WTC11 (cell line): Measurements from ENCODE around the gene HKDC1. TPM values are rescaled to one million over a fixed set of nuclear protein-coding genes. Genes with fewer than 3 reads are reported as not detected.

ENCODE experiments used
- ATAC-seq: fragments of 200-7000 bp; cut with Tn5 transposase; 2 replicates; pipeline ENCODE4 v1.10.0; 2021; ENCODE audit warnings: mild to moderate bottlenecking, moderate library complexity
- CTCF ChIA-PET: fragments of 300-600 bp; sonication (Branson Sonifier 250); formaldehyde crosslinking; loops from one replicate; lab custom pipeline; 2021; ENCODE audit warnings: antibody characterized with exemption; lab: Charles Lee
- POLR2A ChIA-PET: fragments of 350-600 bp; sonication (Branson Sonifier 250); formaldehyde crosslinking; loops from one replicate; lab custom pipeline; 2021; ENCODE audit warnings: antibody characterized with exemption; lab: Charles Lee
- DNase-seq: peaks from one replicate; pipeline ENCODE4 v3.0.0; 2021; ENCODE audit warnings: low spot score
- H3K27ac Mint-ChIP-seq: 2 replicates; pipeline ENCODE4 v1.8.0; 2021; ENCODE audit warnings: mixed read lengths
- H3K27me3 Mint-ChIP-seq: 2 replicates; pipeline ENCODE4 v1.8.0; 2021; ENCODE audit warnings: low read depth, mild to moderate bottlenecking, moderate library complexity, mixed read lengths
- H3K36me3 Mint-ChIP-seq: 2 replicates; pipeline ENCODE4 v1.8.0; 2021; ENCODE audit warnings: mixed read lengths
- H3K4me1 Mint-ChIP-seq: 2 replicates; pipeline ENCODE4 v1.8.0; 2022; ENCODE audit warnings: mixed read lengths
- H3K4me3 Mint-ChIP-seq: 2 replicates; pipeline ENCODE4 v1.8.0; 2021; ENCODE audit warnings: mild to moderate bottlenecking, moderate library complexity, mixed read lengths
- H3K9me3 Mint-ChIP-seq: 2 replicates; pipeline ENCODE4 v1.8.0; 2021; ENCODE audit warnings: mixed read lengths
- ATF2 ChIP-seq: sonication (generic); formaldehyde crosslinking; IDR thresholded peaks from 2 replicates; pipeline ENCODE4 v1.8.1; 2022; ENCODE audit warnings: low read depth, missing genetic modification reagents, borderline replicate concordance
- ATF3 ChIP-seq: sonication (generic); formaldehyde crosslinking; conservative IDR thresholded peaks from 2 replicates; pipeline ENCODE4 v1.8.1; 2022; ENCODE audit warnings: mild to moderate bottlenecking, missing genetic modification reagents
- CTCF ChIP-seq: fragments of 200-600 bp; IDR thresholded peaks from 2 replicates; pipeline ENCODE4 v1.8.0; 2022; ENCODE audit warnings: antibody characterized with exemption
- ELF4 ChIP-seq: sonication (generic); formaldehyde crosslinking; IDR thresholded peaks from 2 replicates; pipeline ENCODE4 v1.8.1; 2022; ENCODE audit warnings: low read depth, mild to moderate bottlenecking, moderate library complexity, missing genetic modification reagents
- ERG ChIP-seq: fragments of 250-450 bp; sonication (Bioruptor Pico); IDR thresholded peaks from 2 replicates; pipeline ENCODE4 v1.8.0; 2021; ENCODE audit warnings: mild to moderate bottlenecking
- GABPB1 ChIP-seq: sonication (generic); formaldehyde crosslinking; IDR thresholded peaks from 2 replicates; pipeline ENCODE4 v1.8.1; 2023; ENCODE audit warnings: mild to moderate bottlenecking, missing genetic modification reagents
- GRHL2 ChIP-seq: fragments of 250-450 bp; sonication (Bioruptor Pico); IDR thresholded peaks from 2 replicates; pipeline ENCODE4 v1.8.0; 2022; ENCODE audit warnings: mild to moderate bottlenecking, moderate library complexity; ENCODE audit not compliant: insufficient replicate concordance, severe bottlenecking
- MXD4 ChIP-seq: fragments of 250-450 bp; sonication (Bioruptor Pico); IDR thresholded peaks from 2 replicates; pipeline ENCODE4 v1.8.0; 2021; ENCODE audit warnings: mild to moderate bottlenecking, moderate library complexity, borderline replicate concordance
- NFATC4 ChIP-seq: fragments of 250-450 bp; sonication (Bioruptor Pico); IDR thresholded peaks from 2 replicates; pipeline ENCODE4 v1.9.0; 2021; ENCODE audit warnings: mild to moderate bottlenecking
- NFYB ChIP-seq: sonication (generic); formaldehyde crosslinking; conservative IDR thresholded peaks from 2 replicates; pipeline ENCODE4 v1.8.0; 2022; ENCODE audit warnings: low read depth, missing genetic modification reagents
- SMAD3 ChIP-seq: sonication (generic); formaldehyde crosslinking; IDR thresholded peaks from 2 replicates; pipeline ENCODE4 v1.8.0; 2022; ENCODE audit warnings: missing genetic modification reagents, mild to moderate bottlenecking, borderline replicate concordance
- ZMAT4 ChIP-seq: fragments of 250-450 bp; sonication (Bioruptor Pico); IDR thresholded peaks from 2 replicates; pipeline ENCODE4 v1.9.0; 2021; ENCODE audit warnings: mild to moderate bottlenecking
- ZNF121 ChIP-seq: sonication (generic); formaldehyde crosslinking; IDR thresholded peaks from 2 replicates; pipeline ENCODE4 v1.8.0; 2023; ENCODE audit warnings: missing genetic modification reagents
- ZNF281 ChIP-seq: sonication (generic); formaldehyde crosslinking; IDR thresholded peaks from 2 replicates; pipeline ENCODE4 v1.8.0; 2023; ENCODE audit warnings: mild to moderate bottlenecking, missing genetic modification reagents
- ZNF317 ChIP-seq: sonication (generic); formaldehyde crosslinking; IDR thresholded peaks from 2 replicates; pipeline ENCODE4 v1.8.1; 2023; ENCODE audit warnings: low read depth, mild to moderate bottlenecking, moderate library complexity, missing genetic modification reagents, borderline replicate concordance
- ZSCAN18 ChIP-seq: fragments of 250-450 bp; sonication (Bioruptor Pico); IDR thresholded peaks from 2 replicates; pipeline ENCODE4 v2.1.2; 2022; ENCODE audit warnings: mild to moderate bottlenecking, moderate library complexity
- total RNA-seq: library from RNA; stranded (reverse); gene quantifications from 3 replicates; pipeline ENCODE4 v1.2.3, GENCODE V29; 2021

The HKDC1 gene
- total RNA-seq, 1 experiment from 2014 or later = 0.09 TPM

GRCh38 chr10:69217119-69217754 is 2.9 kb upstream of the HKDC1 start:
- TF ChIP-seq ATF2 (CRISPR knock-in tag) (no peak), ATF3 (CRISPR knock-in tag) (no peak), ZSCAN18 (CRISPR knock-in tag) (no peak), NFATC4 (CRISPR knock-in tag) (no peak), GRHL2 (CRISPR knock-in tag) (no peak), ZNF317 (CRISPR knock-in tag) (no peak), SMAD3 (CRISPR knock-in tag) (no peak), ELF4 (CRISPR knock-in tag) (no peak), ZNF281 (CRISPR knock-in tag) (no peak), NFYB (CRISPR knock-in tag) (no peak), MXD4 (no peak), GABPB1 (CRISPR knock-in tag) (peak; percentile 66), ZMAT4 (CRISPR knock-in tag) (no peak), ZNF121 (CRISPR knock-in tag) (peak; percentile 62; the same call in 1 of the 2 replicates)
- Mint-ChIP-seq H3K4me3 (no peak overlapping the region), H3K36me3 (no peaks in the 10 kb centered on the region), H3K9me3 (no peaks in the 10 kb centered on the region), H3K27ac (no peak overlapping the region), H3K4me1 (0 out of 2 replicates have a peak, but pooled peaks cover 3% of the 10 kb centered on the region), H3K27me3 (no peaks in the 10 kb centered on the region)
- DNase-seq (no peak), ATAC-seq (no peak)
- ChIA-PET CTCF (interaction anchor here (1.3 to 2.0 kb wide), 2 partner anchors 175 to 191 kb away, joined by 3 to 7 read pairs; no protein-coding TSS in a partner anchor), POLR2A (interaction anchor here (0.7 kb wide), 1 partner anchor 120 kb away, joined by 3 read pairs; no protein-coding TSS in a partner anchor)

- Mint-ChIP-seq H3K27me3 (no peaks in the 10 kb centered on the region), H3K27ac (no peak overlapping the region), H3K4me1 (peaks cover 13% of the 10 kb centered on the region), H3K36me3 (no peaks in the 10 kb centered on the region), H3K4me3 (no peak overlapping the region), H3K9me3 (no peaks in the 10 kb centered on the region)
- ATAC-seq = no peak
- CTCF ChIA-PET = no interaction called here
- DNase-seq = no peak
- TF ChIP-seq ZNF121 (CRISPR knock-in tag) = no peak
- no peak for TF ChIP-seq CTCF
- no peak for TF ChIP-seq ERG (CRISPR knock-in tag)
- POLR2A ChIA-PET = no interaction called here
Measured at GRCh38 chr10:69218831-69219230, 1.3 kb upstream of the HKDC1 start.
